Measurements from ENCODE around the gene INPP5K.

INPP5K gene

GRCh38 chr17:1486802-1487695 is 29.4 kb downstream of the INPP5K start:
- TF ChIP-seq Cebpa-rat (IDR thresholded peaks at IDR 0.05) = no peak
- Histone ChIP-seq H3K4me2 (peak overlapping the region; percentile 91), H3K4me3 (peak overlapping the region; percentile 76), H3K9ac (peak overlapping the region; percentile 84), H3K4me1 (peaks cover 68% of the 10 kb centered on the region), H4K20me1 (peaks cover 38% of the 10 kb centered on the region), H3K9me3 (no peaks in the 10 kb centered on the region), H3K27ac (peak overlapping the region; percentile 92), H3K36me3 (peaks cover 9% of the 10 kb centered on the region), H3K27me3 (peaks cover 4% of the 10 kb centered on the region; the same call in 1 of the 2 replicates)

DNA sequence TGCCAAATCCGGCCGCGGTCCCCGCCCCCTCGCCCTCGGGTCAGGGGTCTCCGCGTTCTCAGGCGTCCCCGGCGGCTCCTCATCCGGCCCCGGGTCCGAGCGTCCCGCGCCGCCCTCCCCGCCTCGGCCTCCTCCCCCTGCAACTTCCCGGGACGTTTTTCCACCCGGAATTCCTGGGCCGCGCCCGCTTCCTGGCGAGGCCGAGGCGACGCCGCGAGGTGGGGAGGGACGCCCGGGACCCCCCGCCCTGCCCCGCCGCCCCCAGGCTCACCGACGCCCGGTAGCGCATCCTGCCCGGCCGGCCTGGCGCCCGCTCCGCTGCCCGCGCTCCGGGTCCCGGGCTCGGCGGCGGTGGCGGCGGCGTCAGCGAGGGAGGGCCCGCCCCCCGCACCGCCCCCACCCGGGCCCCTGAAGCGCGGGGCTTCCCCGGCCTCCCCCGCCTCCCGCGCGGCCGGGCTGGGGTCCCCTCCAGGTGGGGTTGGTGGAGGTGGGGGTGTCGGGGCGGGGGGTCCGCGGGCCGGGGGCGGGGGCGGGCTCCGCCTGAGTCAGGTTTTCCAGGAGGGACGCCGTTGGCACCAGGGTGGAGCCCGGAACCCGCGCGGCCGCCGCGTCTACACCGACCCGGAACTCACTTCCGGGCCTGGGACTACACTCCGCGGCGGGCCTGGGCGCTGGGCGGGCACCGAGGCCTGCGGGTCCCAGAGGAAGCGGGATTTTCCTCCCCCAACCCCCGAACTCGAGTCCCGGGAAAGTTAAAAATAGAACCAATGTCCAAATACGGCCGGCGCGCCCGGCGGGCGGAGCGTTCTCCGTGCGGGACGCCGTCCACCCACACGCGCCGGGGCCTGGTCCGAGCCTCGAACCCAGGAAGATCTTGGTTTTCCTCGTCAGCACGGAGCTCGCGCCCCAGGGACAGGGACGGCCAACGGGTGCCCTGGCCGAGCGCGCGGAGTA is 30.7 kb downstream of the INPP5K start:
- H3K27ac ChIP-seq = peak overlapping the region; percentile 92
- peaks cover 51% of the 10 kb centered on the region for H4K20me1 ChIP-seq
- peak overlapping the region; percentile 76 for H3K4me3 ChIP-seq
- no peak for TF ChIP-seq Cebpa-rat (IDR thresholded peaks at IDR 0.05)
- peaks cover 62% of the 10 kb centered on the region for H3K4me1 ChIP-seq
- H3K36me3 ChIP-seq = peaks cover 23% of the 10 kb centered on the region
- H3K9ac ChIP-seq = peak overlapping the region; percentile 84
- H3K27me3 ChIP-seq = no peaks in the 10 kb centered on the region
- H3K4me2 ChIP-seq = peak overlapping the region; percentile 98
- no peaks in the 10 kb centered on the region for H3K9me3 ChIP-seq

GRCh38 chr17:1484676-1485422 is 31.6 kb downstream of the INPP5K start:
- Histone ChIP-seq H3K4me3 (peak overlapping the region; percentile 76), H3K4me1 (peaks cover 53% of the 10 kb centered on the region), H3K4me2 (peak overlapping the region; percentile 98), H4K20me1 (peaks cover 48% of the 10 kb centered on the region), H3K27me3 (no peaks in the 10 kb centered on the region), H3K36me3 (peaks cover 29% of the 10 kb centered on the region), H3K9ac (peak overlapping the region; percentile 78), H3K27ac (peak overlapping the region; percentile 85), H3K9me3 (no peaks in the 10 kb centered on the region)
- no peak for TF ChIP-seq Cebpa-rat (IDR thresholded peaks at IDR 0.05)

DNA sequence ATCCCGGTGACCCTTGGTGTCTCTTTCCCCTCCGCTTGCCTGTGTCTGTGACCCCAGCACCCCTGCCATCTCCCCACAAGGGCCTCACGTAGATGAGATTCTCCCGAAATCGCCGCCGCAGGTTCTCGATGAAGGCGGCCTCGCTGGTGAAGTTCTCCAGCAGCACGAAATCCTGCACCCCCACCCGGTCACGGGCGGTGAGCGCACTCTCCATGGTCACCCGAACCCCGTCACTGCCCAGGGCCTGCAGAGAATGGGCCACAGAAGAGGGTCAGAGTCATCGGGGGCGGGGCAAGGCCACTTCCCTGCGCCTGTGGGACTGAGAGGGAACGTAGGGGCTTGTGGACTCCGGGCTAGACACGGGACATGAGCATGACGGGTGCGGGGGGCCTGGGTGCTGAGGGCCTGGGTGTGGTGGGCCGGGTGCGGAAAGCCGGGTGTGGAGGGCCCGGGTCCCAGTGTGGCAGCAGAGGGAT is 32.3 kb downstream of the INPP5K start:
- no peak for TF ChIP-seq Cebpa-rat (IDR thresholded peaks at IDR 0.05)
- H3K4me2 ChIP-seq = peak overlapping the region; percentile 98
- no peak overlapping the region for H3K27ac ChIP-seq
- no peaks in the 10 kb centered on the region for H3K27me3 ChIP-seq
- no peak overlapping the region for H3K9ac ChIP-seq
- H3K9me3 ChIP-seq = no peaks in the 10 kb centered on the region
- no peak overlapping the region for H3K4me3 ChIP-seq
- peaks cover 34% of the 10 kb centered on the region for H3K36me3 ChIP-seq
- H4K20me1 ChIP-seq = peaks cover 40% of the 10 kb centered on the region
- peaks cover 46% of the 10 kb centered on the region for H3K4me1 ChIP-seq

DNA sequence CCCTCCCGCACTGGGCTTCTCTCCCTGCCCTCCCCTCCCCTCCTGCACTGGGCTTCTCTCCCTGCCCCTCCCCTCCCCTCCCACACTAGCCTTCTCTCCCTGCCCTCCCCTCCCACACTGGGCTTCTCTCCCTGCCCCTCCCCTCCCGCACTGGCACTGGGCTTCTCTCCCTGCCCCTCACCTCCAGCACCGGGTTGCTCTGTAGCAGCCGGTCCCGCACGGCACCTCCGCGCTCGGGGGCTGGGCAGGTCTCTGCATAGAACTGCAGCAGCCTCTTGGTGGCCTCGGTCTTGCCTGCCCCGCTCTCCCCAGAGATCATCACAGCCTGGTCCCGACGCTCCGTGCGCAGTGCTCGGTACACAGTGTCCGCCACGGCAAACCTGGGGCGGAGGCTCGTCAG is 33.7 kb downstream of the INPP5K start:
- Histone ChIP-seq H3K9me3 (no peaks in the 10 kb centered on the region), H3K36me3 (peaks cover 48% of the 10 kb centered on the region), H4K20me1 (peaks cover 42% of the 10 kb centered on the region), H3K27ac (no peak overlapping the region), H3K4me3 (no peak overlapping the region), H3K4me2 (no peak overlapping the region), H3K27me3 (no peaks in the 10 kb centered on the region), H3K4me1 (peaks cover 31% of the 10 kb centered on the region), H3K9ac (no peak overlapping the region)
- no peak for TF ChIP-seq Cebpa-rat (IDR thresholded peaks at IDR 0.05)

- Histone ChIP-seq H3K4me1 (peaks cover 24% of the 10 kb centered on the region), H3K27me3 (no peaks in the 10 kb centered on the region), H3K9ac (no peak overlapping the region), H3K4me2 (no peak overlapping the region), H3K36me3 (peaks cover 58% of the 10 kb centered on the region), H4K20me1 (peaks cover 49% of the 10 kb centered on the region), H3K9me3 (no peaks in the 10 kb centered on the region), H3K4me3 (no peak overlapping the region), H3K27ac (no peak overlapping the region)
- no peak for TF ChIP-seq Cebpa-rat (IDR thresholded peaks at IDR 0.05)
Observed at GRCh38 chr17:1481736-1482135, 34.7 kb downstream of the INPP5K start.

DNA sequence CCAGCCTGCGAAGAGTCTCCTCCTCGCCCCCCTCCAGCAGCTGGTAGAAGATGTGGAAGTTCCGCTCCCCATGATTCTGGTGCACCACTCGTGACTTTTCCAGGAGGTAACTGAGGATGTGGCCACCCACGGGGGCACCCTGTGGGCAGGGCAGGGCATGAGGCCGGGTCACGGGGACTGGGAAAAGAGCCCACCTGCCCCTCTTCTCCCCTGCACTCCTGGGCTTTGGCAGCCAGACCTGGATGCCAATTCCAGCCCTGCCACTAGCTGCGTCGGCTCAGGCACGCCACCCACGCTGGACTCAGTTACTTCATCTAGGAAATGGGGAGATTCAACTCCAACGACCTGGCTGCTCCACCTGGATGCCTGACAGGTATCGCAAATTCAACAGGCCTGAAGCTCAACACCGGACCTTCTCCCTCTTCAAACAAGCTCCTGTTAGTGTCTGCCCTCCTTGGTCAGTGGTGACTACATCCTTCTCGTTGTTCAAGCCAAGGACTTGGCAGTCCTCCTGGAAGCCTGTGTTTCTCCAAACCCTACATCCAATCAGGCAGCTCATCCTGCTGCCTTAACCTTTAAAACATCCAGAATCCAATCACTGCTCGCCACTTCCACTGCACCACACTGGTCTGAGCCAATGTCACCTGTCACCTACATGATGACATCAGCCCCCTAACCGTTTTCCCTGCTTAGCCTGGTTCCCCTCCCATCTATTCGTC is 35.5 kb downstream of the INPP5K start:
- Histone ChIP-seq H4K20me1 (peaks cover 57% of the 10 kb centered on the region), H3K4me3 (no peak overlapping the region), H3K36me3 (peaks cover 66% of the 10 kb centered on the region), H3K27me3 (no peaks in the 10 kb centered on the region), H3K9me3 (no peaks in the 10 kb centered on the region), H3K9ac (no peak overlapping the region), H3K27ac (no peak overlapping the region), H3K4me2 (no peak overlapping the region), H3K4me1 (peaks cover 16% of the 10 kb centered on the region)
- TF ChIP-seq Cebpa-rat (IDR thresholded peaks at IDR 0.05) = no peak

DNA sequence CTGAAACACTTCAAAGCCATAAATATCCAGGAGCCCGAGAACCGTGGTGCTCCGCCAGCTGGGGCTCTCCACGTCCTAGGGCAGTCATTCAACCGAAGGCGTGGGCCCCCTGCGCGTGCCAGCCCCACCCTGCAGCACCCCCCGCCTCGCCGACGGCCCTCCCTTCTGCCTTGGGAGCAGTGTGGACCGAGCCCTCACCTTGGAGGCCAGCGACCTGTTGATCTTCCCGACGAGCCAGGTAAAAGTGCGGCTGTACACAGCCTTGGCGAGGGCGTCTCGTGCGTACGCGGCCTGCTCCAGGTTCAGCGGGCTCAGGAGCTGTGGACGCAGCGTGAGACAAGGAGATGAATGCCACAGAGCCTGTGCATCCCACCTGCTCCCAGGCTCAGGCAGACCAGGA is 38.0 kb downstream of the INPP5K start:
- Histone ChIP-seq H3K4me2 (no peak overlapping the region), H4K20me1 (peaks cover 67% of the 10 kb centered on the region), H3K27me3 (no peaks in the 10 kb centered on the region), H3K27ac (no peak overlapping the region), H3K4me3 (no peak overlapping the region), H3K36me3 (peaks cover 66% of the 10 kb centered on the region), H3K9me3 (no peaks in the 10 kb centered on the region), H3K9ac (no peak overlapping the region), H3K4me1 (peaks cover 23% of the 10 kb centered on the region)
- TF ChIP-seq Cebpa-rat (IDR thresholded peaks at IDR 0.05) = no peak
